GM18870 (cell line): Measurements from ENCODE around the gene ADD3.

ENCODE experiments used
- ATAC-seq: cut with Tn5 transposase; IDR thresholded peaks from one replicate; pipeline ENCODE4 v1.9.1; 2021; ENCODE audit warnings: moderate library complexity; ENCODE audit not compliant: unreplicated experiment

Gene ADD3

GRCh38 chr10:110058212-110058611 lies 50.4 kb downstream of the ADD3 start:
- ATAC-seq = no peak

DNA sequence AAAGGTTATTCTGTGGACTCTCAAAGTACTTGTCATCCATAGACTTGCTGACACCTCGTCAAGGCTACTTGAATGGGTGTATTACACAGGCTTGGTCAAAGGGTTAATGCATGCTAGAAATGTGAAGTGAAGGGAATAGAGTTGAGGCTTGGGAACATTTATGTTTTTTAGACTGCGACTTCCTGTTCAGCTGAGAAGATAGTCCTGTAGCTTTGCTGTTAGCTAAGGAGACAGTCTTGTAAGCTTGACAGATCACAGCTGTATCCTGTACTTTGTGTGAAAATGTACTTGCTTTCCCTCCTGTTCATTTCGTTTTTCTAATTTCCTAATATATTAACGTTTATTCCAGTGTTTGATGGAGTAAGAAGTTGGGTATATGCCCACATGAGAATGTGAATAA lies 52.1 kb downstream of the ADD3 start:
- no peak for ATAC-seq

GRCh38 chr10:110061687-110062086 lies 53.9 kb downstream of the ADD3 start:
- no peak for ATAC-seq

- no peak for ATAC-seq
Observed at GRCh38 chr10:110065269-110065668, 57.5 kb downstream of the ADD3 start.

DNA sequence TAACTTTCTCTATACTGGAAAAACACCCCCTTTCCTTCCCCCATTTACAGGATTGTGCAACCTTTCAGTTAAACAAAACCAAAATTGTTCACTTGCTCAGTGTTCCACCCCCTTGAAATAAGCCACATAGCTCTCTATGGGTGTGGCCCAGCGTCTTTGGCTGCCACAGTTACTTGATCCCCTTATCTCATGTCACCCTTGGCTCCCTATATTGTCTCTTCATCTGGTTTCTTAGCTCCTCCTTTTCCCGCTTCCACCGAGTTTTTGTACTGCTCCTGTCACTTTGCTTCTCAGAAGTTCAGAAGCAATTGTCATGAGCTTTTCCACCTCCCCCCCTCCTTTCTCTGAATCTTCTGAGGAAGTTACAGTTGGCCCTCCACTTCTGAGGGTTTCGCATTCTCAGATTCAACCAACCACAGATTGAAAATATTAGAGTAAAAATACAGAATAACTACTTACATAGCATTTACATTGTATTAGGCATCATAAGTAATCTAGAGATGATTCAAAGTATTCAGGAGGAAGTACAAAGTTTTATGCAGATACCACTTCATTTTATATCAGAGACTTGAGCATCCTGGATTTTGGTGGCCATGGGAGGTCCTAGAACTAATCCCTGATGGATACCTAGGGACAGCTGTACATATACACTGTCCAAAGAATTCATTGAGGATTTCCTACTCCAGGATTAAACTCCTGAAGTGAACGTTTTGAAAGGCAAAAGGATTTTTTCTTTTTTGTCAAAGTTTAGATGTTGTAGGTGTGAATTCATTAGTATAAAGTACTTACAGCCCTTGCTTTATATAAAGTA lies 60.4 kb downstream of the ADD3 start:
- ATAC-seq = peak; percentile 53

- ATAC-seq = no peak
Observed at GRCh38 chr10:110068780-110069179, 61.0 kb downstream of the ADD3 start.

DNA sequence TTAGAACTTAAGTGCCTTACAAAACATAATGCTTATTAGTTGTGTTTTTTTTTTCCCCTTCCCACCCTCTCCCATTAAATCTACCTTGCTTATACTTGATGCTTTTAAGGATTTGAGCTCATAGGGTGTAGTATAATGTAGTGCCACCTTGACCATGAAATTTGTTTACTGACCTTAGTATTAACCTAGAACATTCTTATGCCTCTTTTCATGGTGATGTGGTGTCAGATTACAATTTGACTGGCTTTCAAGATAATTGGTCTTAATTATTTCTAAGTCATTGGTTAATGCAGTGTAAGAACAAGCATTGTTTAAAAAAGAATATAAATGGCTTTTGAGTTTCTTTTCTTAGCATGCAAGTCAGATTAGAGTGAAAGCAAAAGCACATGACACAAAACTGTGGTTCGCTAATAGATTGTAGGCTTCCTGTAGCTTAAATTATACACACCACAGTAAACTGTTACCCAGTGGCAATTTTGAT lies 61.8 kb downstream of the ADD3 start:
- ATAC-seq = peak; percentile 61

DNA sequence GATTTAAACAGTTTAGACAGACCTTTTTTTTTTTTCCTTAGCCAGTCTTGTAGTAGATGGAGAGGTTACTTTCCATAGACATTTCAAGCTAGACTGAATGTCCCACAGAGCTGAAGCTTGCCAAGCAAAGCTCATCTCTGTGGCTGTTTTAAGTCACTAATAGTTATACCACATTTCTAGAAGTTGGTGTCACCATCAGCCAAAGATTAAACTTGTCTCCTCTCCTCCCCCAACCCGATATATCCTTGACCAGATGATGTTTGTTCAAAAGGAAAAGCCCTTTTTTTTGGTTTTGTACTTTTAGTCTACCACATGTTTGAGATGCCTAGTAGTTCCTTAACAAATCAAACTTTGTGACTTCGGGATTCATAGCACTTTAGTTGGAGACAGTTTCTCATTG lies 66.1 kb downstream of the ADD3 start:
- no peak for ATAC-seq

GRCh38 chr10:110074298-110074697 lies 66.5 kb downstream of the ADD3 start:
- no peak for ATAC-seq

- no peak for ATAC-seq
Observed at GRCh38 chr10:110074758-110075671, 67.2 kb downstream of the ADD3 start.

DNA sequence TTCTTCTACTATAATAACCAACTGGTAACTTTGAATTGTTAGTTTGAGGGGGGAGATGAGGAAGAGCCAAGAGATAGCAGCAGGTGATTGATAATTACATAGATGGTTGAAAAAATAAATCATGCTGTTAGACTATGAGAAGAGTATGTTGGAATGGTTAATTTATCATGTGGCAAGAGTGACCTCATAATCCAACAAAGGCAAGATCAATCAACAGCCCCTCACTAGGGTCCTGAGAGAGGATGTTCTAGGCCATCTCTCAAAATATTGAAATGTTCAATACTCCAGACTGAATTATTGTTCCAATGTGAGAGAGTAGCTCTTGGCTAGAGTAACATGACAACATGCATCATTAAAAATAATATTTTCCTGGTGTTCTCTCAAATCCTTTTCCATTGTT lies 67.9 kb downstream of the ADD3 start:
- ATAC-seq = no peak

DNA sequence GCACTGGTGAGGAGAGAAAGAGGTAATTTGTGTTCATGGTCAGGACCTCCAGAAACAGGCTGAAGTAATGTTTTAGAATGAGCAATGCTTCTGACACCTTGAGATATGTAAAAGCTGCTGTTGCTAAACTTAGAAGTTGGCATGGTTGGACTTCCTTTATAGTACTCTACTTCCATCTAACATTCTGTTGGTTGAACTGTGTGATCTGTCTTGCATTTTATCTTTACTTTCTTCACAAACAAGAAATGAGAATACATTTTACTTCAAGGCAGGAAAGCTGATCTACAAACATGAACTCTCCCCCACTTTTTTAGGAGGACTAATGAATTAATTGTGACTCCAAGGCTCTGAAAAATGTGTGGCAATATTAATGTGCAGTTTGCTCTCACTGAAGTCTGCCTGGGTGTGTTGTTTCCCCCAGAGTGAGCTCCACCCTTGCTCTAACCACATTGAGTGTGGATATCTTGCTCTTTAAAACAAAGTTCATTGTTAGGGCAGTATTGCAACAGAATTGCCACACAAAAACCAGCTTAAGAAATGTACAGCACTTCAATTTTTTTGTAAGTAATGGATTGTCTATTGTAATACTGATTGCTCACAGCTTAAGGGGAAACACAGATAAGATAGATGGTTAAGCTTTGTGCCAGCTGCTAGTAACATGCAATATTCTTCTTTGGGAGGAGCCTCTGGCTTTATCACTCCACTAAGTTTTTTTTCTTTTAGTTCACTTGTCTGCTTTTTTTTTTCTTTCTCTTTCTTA lies 69.0 kb downstream of the ADD3 start:
- ATAC-seq = peak; percentile 77

- no peak for ATAC-seq
Observed at GRCh38 chr10:110077436-110078130, 69.8 kb downstream of the ADD3 start.

DNA sequence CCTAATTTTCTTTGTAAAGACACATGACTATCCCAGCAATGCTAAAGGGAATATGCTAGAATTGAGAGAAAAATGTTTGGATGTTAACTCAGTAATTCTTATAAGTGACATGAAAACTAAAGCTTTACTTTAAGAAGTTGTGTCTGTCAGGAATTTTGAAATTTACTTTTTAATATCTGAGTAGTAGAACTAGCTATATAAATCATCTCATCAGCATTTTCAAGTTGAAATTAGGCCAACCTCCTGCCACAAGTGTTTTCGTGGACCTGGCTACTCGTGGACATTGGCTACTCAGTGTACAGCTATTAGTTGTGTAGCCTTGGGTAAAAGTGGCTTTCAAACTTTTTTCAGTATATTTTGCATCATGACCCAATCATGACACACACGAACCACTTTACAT lies 70.5 kb downstream of the ADD3 start:
- ATAC-seq = no peak

GRCh38 chr10:110081911-110082310 lies 74.1 kb downstream of the ADD3 start:
- ATAC-seq = no peak

GRCh38 chr10:110083884-110084283 lies 76.1 kb downstream of the ADD3 start:
- no peak for ATAC-seq

- ATAC-seq = no peak
Observed at GRCh38 chr10:110087682-110088081, 79.9 kb downstream of the ADD3 start.

DNA sequence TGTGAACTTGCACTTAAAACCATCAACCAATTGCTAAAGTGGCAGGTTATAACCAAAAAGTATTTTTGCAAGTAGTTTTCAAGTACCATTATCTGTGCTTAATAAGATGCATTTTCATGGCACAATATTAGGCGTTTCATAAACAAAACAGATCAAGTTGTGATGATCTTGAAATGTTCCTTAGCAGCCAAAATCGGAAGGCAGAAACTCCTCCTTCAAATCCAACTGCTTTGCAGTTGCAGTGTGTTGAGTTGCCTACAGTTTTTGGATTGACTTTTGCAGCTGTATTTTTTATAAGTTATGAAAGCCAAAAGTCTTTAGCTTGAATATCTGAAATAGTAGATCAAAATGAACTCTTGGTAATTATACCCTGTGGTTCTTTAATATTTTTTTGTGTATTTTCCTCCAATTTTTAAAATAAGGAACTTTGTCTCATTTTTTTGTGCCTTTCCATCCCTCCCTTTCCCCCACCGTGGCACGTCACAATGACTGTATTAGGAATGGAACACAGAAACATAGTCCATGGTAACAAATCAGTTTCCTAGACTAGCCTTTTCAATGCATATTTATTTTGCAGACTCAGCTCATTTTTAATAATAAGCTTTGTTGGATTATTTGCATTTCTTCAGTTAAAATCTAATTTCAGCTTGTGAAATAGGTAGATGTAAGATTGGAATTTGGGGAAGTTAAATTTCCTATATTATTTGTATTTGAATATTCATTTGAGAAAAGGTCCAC lies 80.8 kb downstream of the ADD3 start:
- ATAC-seq = no peak

- ATAC-seq = no peak
Observed at GRCh38 chr10:110091830-110092229, 84.0 kb downstream of the ADD3 start.

- no peak for ATAC-seq
Observed at GRCh38 chr10:110093722-110094121, 85.9 kb downstream of the ADD3 start.
